Measurements from ENCODE around the gene LCP1. TPM values are rescaled to one million over a fixed set of nuclear protein-coding genes. Genes with fewer than 3 reads are reported as not detected.
A peak's percentile ranks its signal among the peaks of the same experiment; 100 is the strongest.

Gene LCP1
- total RNA-seq, 1 donor from 2014 or later = 0.40 TPM

DNA sequence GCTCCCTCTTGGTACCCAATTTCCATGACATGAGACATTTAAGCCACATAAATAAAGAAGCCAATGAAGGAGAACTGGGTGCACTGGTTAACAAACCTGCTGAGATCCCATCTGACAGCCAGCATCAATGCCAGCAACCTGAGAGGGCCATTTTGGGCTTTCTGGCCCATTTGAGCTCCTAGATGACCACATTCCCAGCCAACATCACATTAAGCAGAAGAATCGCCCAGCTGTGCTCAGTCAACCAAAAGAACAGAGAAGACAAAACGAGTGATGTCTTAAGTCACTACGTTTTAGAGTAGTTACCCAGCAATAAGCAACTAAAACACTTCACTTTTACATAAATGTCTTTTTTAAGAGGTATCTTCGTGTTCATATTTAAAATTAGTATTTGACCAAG is 21.9 kb downstream of the LCP1 start:
- DNase-seq (ENCODE audit: low read depth) = no peak

DNA sequence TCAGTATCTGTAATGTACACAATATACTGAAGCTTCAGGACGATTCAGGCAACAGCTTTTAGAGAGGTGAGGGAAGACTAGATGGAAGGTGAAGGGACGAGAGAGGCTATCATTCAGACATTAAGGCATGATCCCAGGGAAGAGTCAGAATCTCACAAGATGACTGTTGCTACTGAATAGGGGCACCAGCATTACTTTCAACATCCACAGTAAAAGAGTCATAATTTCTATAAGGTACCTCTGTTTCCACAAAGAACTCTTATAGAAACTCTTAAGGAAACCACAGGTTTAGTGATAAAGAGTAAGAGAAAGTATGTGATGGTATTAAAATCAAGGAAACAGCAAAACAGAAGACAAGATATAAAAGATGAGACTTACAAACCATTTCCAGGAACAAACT is 23.0 kb downstream of the LCP1 start:
- DNase-seq (ENCODE audit: low read depth) = no peak

DNA sequence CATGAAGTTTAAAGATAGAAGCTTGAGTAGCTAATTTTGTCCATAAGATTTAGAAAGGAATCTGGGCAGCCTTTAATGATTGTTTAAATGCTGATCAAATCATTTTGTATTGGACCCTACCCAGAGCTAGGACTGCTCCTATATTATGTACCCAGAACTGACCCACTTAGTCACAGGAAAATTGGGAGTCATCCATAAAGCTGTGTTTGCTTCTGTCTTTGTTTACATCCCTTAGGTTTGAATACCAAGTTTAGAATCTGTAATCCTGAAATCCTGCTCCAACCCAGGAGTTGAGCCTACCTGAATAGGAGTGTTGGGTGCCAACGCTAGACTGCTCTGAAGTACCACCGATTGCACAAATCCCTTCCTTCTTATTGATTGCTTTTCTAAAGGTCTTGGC is 23.8 kb downstream of the LCP1 start:
- DNase-seq (ENCODE audit: low read depth) = no peak

- no peak for DNase-seq (ENCODE audit: low read depth)
Measured at GRCh38 chr13:46154136-46154801, 27.7 kb downstream of the LCP1 start.

DNA sequence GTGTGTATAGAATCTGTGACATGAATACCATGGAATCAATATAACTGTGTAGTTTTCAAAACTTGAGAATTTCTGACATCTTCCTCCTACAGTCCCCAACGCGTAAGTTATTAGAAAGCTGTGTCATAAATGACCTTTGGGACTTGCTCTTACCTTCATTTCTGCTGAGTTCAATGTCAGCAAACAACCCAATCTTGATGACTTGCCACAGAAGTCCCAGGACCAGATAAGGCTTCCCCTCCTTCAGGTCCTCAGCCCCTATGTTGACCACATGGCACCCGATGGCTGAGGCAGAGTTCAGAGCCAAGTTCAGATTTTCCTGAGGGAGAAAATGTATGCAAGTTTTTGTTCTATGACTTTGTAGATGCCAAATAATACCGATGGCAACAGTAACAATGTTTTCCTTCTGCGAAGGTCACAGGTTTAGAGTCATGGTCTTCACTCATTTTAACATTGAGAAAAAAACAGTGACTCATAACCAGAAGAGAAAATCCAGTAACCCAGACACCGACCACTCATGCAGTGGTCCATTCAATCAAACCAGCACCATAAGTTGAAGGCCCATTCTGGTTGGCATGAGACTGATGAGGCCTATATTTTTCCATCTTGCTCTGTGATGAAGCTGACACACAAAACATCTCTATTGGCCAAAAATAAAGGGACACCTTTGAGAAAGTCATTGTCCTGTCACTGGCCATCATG is 29.2 kb downstream of the LCP1 start:
- no peak for DNase-seq (ENCODE audit: low read depth)

DNA sequence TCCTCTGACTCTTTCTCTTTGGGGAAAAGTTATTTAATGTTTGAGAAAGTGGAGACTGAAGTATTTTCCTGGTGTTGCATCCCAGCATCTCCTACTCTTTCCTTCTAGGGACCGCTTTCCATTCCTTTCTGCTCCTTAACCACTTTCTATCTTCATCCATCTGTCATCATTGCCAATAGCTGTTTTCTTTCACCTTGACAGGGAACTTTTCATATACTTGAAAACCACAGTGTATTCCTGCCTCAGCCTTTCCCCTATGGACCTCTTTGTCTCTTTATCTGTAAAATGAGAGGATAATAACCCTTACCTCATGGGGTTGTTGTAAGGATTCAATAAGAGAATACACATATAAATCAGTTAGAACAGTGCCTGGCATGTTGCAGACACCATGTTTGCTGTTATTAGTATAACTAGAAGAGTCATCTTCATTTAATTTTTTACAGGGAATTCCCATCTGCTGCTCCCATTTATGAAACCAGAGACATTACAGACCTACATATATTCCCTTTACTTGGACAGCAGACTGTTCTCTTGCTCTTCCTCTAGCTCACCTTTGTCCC is 31.8 kb downstream of the LCP1 start:
- no peak for DNase-seq (ENCODE audit: low read depth)

DNA sequence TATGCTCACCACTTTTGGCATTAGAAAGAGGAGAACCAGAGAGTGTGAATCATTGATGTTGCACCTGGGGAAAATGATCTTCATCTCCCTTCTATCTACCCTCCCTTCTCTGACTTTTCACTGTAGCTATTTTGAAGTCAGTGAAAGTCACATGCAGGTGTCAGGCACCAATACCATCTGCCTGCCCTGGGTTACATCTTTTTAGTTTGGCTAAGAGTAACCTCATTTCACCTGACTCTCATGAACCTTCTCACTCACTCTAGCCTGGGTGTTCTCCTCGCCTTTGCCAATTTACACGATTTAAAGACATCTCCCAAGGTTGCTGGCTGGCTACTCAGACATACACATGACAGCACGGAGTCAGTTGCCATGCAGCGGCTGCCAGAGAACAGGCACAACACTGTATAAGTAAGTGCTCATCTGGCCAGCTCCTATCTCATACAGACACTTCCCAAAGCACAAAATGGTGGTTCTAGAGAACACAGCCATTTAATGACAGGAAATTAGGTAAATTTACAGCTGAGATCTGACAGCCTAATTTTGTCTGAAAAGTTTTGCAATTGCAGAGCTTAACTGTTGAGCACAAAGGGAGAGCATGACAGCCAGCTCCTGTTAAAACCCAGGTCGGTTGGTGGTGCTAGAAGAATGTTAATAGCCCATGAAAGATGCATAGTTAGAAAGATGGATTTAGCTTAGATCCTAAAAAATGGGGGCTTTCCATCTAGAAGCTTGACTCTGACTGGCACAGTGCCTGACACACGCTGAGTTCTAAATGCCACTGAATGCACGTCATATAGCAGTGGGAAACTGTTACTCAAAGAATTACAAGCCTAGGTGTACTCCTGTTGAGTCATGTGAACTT is 32.5 kb downstream of the LCP1 start:
- peak; percentile 33 for DNase-seq (ENCODE audit: low read depth)

DNA sequence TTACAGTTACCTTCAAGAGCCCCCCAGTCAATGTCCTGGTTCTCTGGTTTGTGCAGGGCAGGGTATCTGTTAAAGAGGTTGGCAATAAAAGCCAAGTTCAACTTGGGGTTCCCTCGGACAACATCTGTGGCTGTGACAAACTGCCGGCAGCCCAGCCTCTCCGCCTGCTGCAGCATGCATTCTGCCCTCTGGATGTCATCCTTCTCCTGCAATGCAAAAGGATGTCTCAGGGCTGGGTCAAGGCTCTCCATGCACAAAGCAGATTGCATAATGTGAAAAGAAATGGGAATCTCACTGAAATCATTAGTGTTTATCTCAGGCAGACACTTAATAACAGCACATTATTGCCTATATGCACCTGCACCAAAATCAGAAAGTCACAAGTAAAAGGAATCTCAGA is 35.1 kb downstream of the LCP1 start:
- no peak for DNase-seq (ENCODE audit: low read depth)

DNA sequence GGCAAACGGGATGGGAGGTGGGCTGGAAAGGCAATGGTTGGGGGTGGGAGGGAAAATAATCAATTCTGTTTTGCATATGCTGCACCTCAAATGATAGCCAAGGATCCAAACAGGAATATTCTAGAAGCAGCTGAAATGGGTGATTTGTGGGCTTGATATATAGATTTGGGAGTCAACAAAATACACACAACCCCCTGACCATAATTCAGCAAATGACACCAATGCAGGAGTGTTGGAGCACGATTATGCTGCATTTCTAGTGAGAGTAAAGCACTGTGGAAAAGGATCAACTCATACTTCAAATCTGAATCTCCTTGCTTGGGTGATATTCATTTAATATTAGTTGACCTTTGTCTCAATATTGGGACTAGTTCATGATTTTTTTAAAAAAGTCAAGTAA is 36.0 kb downstream of the LCP1 start:
- no peak for DNase-seq (ENCODE audit: low read depth)

DNA sequence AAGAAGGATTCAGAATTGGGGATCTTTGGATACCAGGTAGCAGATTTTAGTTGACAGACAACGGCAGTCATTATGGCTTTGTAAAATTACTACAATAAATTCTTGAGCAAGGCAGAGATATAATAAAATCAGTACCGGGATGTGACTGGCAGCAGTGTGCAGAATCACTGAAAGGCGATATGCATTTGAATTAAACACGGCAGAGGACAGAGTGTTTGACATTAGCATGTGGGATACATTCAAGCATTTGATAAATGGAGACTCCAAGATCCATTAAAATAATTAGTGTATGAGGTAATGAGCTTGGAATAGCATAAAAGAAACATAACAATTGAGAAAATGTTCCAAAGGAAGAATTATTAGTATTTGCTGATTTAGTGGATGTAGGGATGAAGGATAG is 36.8 kb downstream of the LCP1 start:
- DNase-seq (ENCODE audit: low read depth) = no peak

DNA sequence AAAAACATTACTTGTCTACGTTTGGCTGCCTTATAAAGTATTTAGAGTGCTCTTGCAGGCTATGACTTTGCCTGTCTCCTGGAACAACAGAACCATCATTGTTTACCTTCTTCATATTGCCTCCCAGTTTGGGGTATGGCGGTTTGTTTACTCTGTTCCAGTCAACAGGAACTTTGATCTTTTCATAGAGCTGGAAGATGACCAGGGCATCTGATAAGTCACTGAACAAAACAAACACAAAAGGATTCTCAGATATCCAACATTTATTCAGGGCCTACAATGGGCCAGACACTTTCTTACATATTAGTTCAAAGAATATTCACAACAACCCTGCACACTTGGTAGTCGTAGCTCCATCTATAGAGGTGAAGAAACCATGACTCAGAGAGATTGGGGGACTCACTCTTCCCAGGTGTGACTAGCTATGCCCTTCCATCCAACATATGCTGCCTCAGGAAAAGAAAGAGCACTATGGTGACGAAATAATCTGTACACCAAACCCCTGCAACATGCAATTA is 38.7 kb downstream of the LCP1 start:
- DNase-seq (ENCODE audit: low read depth) = no peak

DNA sequence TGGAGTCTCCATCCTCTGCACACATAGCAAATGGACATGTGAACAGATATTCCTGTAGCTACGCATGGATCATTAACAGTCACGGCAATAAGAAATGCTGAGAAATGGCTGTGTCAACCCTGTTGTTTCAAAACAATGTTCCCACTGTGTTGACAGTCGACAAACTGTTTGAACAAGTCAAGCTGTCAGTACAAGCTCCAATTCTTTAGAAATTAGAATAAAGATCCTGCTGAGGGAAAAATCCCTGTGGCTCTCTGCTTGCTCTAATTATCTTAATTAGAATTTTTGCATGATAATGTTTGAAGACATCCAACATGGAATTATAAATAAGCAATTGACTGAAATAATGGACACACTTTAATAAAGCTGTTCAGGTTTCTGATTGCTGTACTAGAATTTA is 39.2 kb downstream of the LCP1 start:
- DNase-seq (ENCODE audit: low read depth) = no peak

DNA sequence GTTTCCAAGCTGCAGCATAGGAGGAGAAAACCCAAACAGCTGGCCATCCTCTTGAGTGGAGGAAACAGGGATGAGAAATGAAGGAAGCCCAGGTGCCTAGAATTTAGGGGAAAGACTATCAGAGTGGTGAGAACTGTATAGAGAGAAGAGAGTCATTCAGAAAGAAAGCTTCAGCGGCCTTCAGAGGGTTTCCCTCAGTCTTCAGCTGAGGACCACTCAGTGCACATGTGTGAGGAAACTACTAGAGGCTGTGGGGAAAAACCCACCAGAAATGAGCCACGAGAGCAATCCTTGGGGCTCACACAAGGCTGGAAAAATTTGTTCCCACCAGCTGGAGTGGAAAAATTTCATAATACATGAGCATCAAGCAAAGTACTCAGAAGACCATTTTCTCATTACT is 41.9 kb downstream of the LCP1 start:
- no peak for DNase-seq (ENCODE audit: low read depth)

GRCh38 chr13:46137627-46138317 is 44.2 kb downstream of the LCP1 start:
- no peak for DNase-seq (ENCODE audit: low read depth)

GRCh38 chr13:46136688-46137087 is 45.3 kb downstream of the LCP1 start:
- no peak for DNase-seq (ENCODE audit: low read depth)

GRCh38 chr13:46134961-46135522 is 46.9 kb downstream of the LCP1 start:
- peak; percentile 82 for DNase-seq (ENCODE audit: low read depth)

GRCh38 chr13:46134494-46134893 is 47.5 kb downstream of the LCP1 start:
- DNase-seq (ENCODE audit: low read depth) = no peak

- DNase-seq (ENCODE audit: low read depth) = no peak
Measured at GRCh38 chr13:46132109-46132508, 49.9 kb downstream of the LCP1 start.

DNA sequence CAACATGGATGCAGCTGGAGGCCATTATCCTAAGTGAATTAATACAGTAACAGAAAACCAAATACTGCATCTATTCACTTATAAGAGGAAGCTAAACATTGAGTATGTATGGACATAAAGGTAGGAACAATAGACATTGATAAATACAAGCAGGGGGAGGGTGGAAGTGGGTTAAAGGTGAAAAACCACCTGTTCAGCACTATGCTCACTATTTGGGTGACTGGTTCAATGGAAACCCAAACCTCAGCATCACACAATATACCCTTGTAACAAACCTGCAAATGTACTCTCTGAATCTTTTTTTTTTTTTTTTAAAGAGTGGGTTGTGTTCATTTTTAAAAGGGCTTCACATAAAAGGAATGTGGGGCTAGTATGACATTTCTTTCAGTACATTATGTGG is 50.3 kb downstream of the LCP1 start:
- DNase-seq (ENCODE audit: low read depth) = no peak

GRCh38 chr13:46129955-46130618 is 51.9 kb downstream of the LCP1 start:
- no peak for DNase-seq (ENCODE audit: low read depth)

- DNase-seq (ENCODE audit: low read depth) = no peak
Measured at GRCh38 chr13:46129124-46129523, 52.9 kb downstream of the LCP1 start.

All from renal cortical epithelial cell (primary cell).